ENCODE data around the gene ENOX1.

DNA sequence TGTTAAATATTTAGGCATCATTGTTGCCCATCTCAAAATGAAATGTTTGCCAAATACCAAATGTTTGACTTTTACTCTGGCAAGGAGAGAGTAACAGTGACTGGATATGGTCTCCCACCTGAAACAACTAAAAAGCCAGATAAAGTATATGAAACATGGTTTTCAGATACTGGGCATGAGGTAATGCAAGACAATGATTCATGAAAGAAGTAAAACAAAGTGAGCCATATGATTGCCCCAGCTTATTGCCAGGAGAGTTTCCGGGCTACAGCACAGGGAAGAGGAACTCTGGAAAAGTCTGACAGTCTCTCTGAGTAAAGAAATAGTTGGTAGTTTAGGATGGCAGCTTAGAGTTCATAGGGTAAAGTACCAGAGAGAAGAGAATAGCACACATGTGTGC, 408.8 kb downstream of the ENOX1 start:
- TF ChIP-seq ZNF460 (CRISPR knock-in tag; IDR thresholded peaks at IDR 0.05; ENCODE audit: borderline replicate concordance) (no peak), YEATS2 (CRISPR knock-in tag; IDR thresholded peaks at IDR 0.05; ENCODE audit: borderline replicate concordance) (no peak), POLR2AphosphoS5 (IDR thresholded peaks at IDR 0.05; ENCODE audit: low read depth, low read length) (no peak), POLR2A (IDR thresholded peaks at IDR 0.05; ENCODE audit: insufficient read depth in 1 of 2, low read depth in 2 of 2, low read length in 2 of 2) (no peak), SAFB2 (CRISPR knock-in tag; IDR thresholded peaks at IDR 0.05; ENCODE audit: borderline replicate concordance, low read depth) (no peak), ZMYM3 (CRISPR knock-in tag; IDR thresholded peaks at IDR 0.05) (no peak), HMG20B (CRISPR knock-in tag; conservative IDR thresholded peaks at IDR 0.05) (no peak), POLR2AphosphoS2 (IDR thresholded peaks at IDR 0.05; ENCODE audit: low read depth, low read length) (no peak), POGZ (CRISPR knock-in tag; IDR thresholded peaks at IDR 0.05) (no peak), RXRB (CRISPR knock-in tag; IDR thresholded peaks at IDR 0.05; ENCODE audit: borderline replicate concordance) (no peak)
- TF ChIP-seq, protein P1, sequence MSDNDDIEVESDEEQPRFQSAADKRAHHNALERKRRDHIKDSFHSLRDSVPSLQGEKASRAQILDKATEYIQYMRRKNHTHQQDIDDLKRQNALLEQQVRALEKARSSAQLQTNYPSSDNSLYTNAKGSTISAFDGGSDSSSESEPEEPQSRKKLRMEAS (IDR thresholded peaks at IDR 0.05) = no peak
- TF ChIP-seq, protein P2, sequence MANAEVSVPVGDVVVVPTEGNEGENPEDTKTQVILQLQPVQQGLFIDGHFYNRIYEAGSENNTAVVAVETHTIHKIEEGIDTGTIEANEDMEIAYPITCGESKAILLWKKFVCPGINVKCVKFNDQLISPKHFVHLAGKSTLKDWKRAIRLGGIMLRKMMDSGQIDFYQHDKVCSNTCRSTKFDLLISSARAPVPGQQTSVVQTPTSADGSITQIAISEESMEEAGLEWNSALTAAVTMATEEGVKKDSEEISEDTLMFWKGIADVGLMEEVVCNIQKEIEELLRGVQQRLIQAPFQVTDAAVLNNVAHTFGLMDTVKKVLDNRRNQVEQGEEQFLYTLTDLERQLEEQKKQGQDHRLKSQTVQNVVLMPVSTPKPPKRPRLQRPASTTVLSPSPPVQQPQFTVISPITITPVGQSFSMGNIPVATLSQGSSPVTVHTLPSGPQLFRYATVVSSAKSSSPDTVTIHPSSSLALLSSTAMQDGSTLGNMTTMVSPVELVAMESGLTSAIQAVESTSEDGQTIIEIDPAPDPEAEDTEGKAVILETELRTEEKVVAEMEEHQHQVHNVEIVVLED (CRISPR knock-in tag; IDR thresholded peaks at IDR 0.05; ENCODE audit: borderline replicate concordance) = no peak
- TF ChIP-seq, protein P3, sequence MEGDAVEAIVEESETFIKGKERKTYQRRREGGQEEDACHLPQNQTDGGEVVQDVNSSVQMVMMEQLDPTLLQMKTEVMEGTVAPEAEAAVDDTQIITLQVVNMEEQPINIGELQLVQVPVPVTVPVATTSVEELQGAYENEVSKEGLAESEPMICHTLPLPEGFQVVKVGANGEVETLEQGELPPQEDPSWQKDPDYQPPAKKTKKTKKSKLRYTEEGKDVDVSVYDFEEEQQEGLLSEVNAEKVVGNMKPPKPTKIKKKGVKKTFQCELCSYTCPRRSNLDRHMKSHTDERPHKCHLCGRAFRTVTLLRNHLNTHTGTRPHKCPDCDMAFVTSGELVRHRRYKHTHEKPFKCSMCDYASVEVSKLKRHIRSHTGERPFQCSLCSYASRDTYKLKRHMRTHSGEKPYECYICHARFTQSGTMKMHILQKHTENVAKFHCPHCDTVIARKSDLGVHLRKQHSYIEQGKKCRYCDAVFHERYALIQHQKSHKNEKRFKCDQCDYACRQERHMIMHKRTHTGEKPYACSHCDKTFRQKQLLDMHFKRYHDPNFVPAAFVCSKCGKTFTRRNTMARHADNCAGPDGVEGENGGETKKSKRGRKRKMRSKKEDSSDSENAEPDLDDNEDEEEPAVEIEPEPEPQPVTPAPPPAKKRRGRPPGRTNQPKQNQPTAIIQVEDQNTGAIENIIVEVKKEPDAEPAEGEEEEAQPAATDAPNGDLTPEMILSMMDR (CRISPR knock-in tag; IDR thresholded peaks at IDR 0.05) = no peak
- TF ChIP-seq, protein P4, sequence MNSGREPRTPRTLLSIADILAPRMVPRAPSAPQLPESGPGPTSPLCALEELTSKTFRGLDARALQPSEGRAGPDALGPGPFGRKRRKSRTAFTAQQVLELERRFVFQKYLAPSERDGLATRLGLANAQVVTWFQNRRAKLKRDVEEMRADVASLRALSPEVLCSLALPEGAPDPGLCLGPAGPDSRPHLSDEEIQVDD (CRISPR knock-in tag; IDR thresholded peaks at IDR 0.05; ENCODE audit: borderline replicate concordance) = no peak

Data from HepG2 (cell line).